ENCODE data around the gene ISL2. TPM values are rescaled to one million over a fixed set of nuclear protein-coding genes. Genes with fewer than 3 reads are reported as not detected.

The ISL2 gene
- total and polyA plus RNA-seq, 2 of the 13 experiments (the other 11 are each of a cell fraction or from before 2014, with no cell fraction given): 4.3 to 5.1 TPM

DNA sequence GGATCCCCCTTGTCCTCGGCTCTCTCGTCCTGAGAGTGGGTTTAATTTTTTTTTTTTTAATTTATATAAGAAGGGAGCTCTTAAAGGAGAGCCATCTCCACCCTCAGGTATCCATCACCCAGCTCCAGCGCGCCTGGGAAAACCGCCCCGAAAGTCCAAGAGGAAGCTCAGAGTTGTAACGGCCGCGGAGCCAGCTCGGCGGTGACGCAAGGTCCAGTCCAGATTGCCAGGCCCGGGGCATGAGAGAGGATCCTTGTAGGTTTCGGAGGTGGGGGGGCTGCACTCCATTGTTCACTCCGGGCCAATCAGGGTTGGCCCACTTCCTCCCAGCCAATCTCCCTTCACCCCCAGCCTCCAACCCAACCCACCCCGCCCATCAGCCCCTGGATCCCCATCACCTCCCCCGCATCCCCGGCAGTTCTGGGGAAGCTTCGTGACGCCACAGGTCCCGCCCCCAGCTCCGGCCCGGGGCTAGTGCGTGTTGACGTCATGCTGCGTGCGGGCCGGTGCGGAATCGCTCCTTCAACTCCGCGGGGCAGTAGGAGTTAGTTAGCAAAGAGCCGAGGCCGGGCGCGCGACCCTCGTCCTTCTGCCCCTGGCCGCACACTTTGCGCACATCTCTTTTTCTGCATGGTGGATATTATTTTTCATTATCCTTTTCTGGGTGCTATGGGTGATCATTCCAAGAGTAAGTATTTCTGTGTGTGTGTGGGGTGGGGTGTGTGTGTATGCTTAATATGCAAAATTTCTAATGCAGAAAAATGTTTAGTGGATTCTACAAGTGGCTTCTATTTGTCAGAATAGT lies at the start of gene ISL2 (continued):
- TF ChIP-seq PCBP1 (IDR thresholded peaks at IDR 0.05; ENCODE audit: borderline replicate concordance, low read depth, low read length) (no peak), ZNF207 (IDR thresholded peaks at IDR 0.05; ENCODE audit: borderline replicate concordance) (no peak), ZBTB44 (CRISPR knock-in tag; IDR thresholded peaks at IDR 0.05) (no peak), ARID3A (IDR thresholded peaks at IDR 0.05; ENCODE audit: low read depth, low read length) (no peak), MED13 (CRISPR knock-in tag; IDR thresholded peaks at IDR 0.05) (0 out of 2 replicates have a peak, but pooled peaks have one; percentile 29), CBX1 (IDR thresholded peaks at IDR 0.05; ENCODE audit: low read depth) (peak; percentile 58), HOXA5 (CRISPR knock-in tag; IDR thresholded peaks at IDR 0.05) (peak; percentile 86; the same call in 1 of the 2 replicates), NONO (IDR thresholded peaks at IDR 0.05) (no peak), NONO (CRISPR knock-in tag; conservative IDR thresholded peaks at IDR 0.05) (peak; percentile 72; the same call in 1 of the 2 replicates), JUN (CRISPR knock-in tag; IDR thresholded peaks at IDR 0.05) (no peak), POGZ (CRISPR knock-in tag; IDR thresholded peaks at IDR 0.05) (peak; percentile 88), NFE2L2 (IDR thresholded peaks at IDR 0.05; ENCODE audit: low read length) (no peak), MAX (IDR thresholded peaks at IDR 0.05) (peak; percentile 69), NFE2L1 (CRISPR knock-in tag; IDR thresholded peaks at IDR 0.05; ENCODE audit: borderline replicate concordance) (no peak), ZNF280B (CRISPR knock-in tag; IDR thresholded peaks at IDR 0.05; ENCODE audit: borderline replicate concordance) (no peak), SALL1 (CRISPR knock-in tag; IDR thresholded peaks at IDR 0.05) (peak; percentile 54; the same call in 1 of the 2 replicates), SRSF9 (IDR thresholded peaks at IDR 0.05; ENCODE audit: borderline replicate concordance, insufficient read depth, low read depth, low read length, poor library complexity, severe bottlenecking) (no peak), ZNF253 (CRISPR knock-in tag; IDR thresholded peaks at IDR 0.05; ENCODE audit: borderline replicate concordance) (no peak), AKAP8 (CRISPR knock-in tag; IDR thresholded peaks at IDR 0.05) (no peak), SAP130 (CRISPR knock-in tag; IDR thresholded peaks at IDR 0.05; ENCODE audit: low read depth) (peak; percentile 93)
- TF ChIP-seq, protein P1, sequence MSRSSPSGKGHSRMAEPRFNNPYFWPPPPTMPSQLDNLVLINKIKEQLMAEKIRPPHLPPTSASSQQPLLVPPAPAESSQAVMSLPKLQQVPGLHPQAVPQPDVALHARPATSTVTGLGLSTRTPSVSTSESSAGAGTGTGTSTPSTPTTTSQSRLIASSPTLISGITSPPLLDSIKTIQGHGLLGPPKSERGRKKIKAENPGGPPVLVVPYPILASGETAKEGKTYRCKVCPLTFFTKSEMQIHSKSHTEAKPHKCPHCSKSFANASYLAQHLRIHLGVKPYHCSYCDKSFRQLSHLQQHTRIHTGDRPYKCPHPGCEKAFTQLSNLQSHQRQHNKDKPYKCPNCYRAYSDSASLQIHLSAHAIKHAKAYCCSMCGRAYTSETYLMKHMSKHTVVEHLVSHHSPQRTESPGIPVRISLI (CRISPR knock-in tag; IDR thresholded peaks at IDR 0.05; ENCODE audit: borderline replicate concordance): no peak
- TF ChIP-seq, protein P2, sequence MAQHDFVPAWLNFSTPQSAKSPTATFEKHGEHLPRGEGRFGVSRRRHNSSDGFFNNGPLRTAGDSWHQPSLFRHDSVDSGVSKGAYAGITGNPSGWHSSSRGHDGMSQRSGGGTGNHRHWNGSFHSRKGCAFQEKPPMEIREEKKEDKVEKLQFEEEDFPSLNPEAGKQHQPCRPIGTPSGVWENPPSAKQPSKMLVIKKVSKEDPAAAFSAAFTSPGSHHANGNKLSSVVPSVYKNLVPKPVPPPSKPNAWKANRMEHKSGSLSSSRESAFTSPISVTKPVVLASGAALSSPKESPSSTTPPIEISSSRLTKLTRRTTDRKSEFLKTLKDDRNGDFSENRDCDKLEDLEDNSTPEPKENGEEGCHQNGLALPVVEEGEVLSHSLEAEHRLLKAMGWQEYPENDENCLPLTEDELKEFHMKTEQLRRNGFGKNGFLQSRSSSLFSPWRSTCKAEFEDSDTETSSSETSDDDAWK (CRISPR knock-in tag; IDR thresholded peaks at IDR 0.05): no peak
